GM23248 (cell line): ENCODE data around the gene TBCEL.

Source experiments
- EZH2 ChIP-seq: fragments of 200-600 bp; sonication (generic); IDR thresholded peaks from 2 replicates; pipeline ENCODE4 v1.6.1; 2018; ENCODE audit warnings: antibody characterized with exemption, mild to moderate bottlenecking; ENCODE audit not compliant: insufficient read depth, poor library complexity, severe bottlenecking
- EZH2phosphoT487 ChIP-seq: fragments of 200-600 bp; sonication (generic); IDR thresholded peaks from 2 replicates; pipeline ENCODE4 v1.6.1; 2018; ENCODE audit warnings: antibody characterized with exemption, moderate library complexity, mild to moderate bottlenecking, low read depth; ENCODE audit not compliant: insufficient read depth

DNA sequence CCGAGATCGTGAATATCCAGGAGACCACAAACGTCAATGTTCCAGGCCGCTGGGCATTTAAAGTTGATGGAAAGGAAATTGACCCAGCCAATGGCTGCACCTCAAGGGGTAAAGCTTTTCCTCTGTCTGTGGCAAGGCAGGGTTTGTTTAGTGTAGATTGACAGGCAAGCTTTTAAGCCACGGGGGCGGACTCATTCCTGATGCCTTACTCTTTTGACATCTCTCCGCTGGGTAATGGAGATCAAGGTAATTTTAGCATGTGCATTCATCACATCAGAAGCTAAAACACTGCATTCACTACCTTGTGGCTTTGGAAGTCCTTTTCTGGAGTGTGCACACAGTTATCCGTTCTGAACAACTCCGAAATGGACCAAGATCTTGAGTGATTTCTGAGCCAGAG lies 89.7 kb downstream of the TBCEL start:
- TF ChIP-seq EZH2, result no peak
- TF ChIP-seq EZH2phosphoT487, result no peak
